Naive B cell (primary cell): Measurements from ENCODE around the gene CAPS. TPM values are rescaled to one million over a fixed set of nuclear protein-coding genes. Genes with fewer than 3 reads are reported as not detected.

Experiments
- ATAC-seq, 2 donors: fragments of 150-1000 bp; cut with Tn5 transposase; 2 replicates each; pipeline ENCODE4 v1.10.0; 2021; ENCODE audit warnings: low read depth in 2 of 2, mild to moderate bottlenecking in 2 of 2, moderate library complexity in 2 of 2
- DNase-seq: peaks from one replicate; pipeline ENCODE4 v3.0.0; 2022
- H3K27ac Mint-ChIP-seq, 6 donors: one replicate each; pipeline ENCODE4 v1.8.0; 2020 to 2022; ENCODE audit warnings: mild to moderate bottlenecking in 6 of 6, mixed read lengths in 6 of 6, moderate library complexity in 5 of 6, inconsistent platforms in 2 of 6
- H3K27me3 Mint-ChIP-seq, 3 donors: one replicate each; pipeline ENCODE4 v1.8.0; 2021 to 2022; ENCODE audit warnings: mixed read lengths in 3 of 3, mild to moderate bottlenecking in 1 of 3
- H3K36me3 Mint-ChIP-seq, 2 donors: one replicate each; pipeline ENCODE4 v1.8.0; 2020 to 2022; ENCODE audit warnings: mixed read lengths in 2 of 2, inconsistent platforms in 1 of 2, mild to moderate bottlenecking in 1 of 2
- H3K4me1 Mint-ChIP-seq, 3 donors: one replicate each; pipeline ENCODE4 v1.8.0; 2020 to 2022; ENCODE audit warnings: mixed read lengths in 3 of 3, inconsistent platforms in 1 of 3, mild to moderate bottlenecking in 1 of 3, moderate library complexity in 1 of 3
- H3K4me3 Mint-ChIP-seq, 8 donors: one replicate each; pipeline ENCODE4 v1.8.0; 2020 to 2022; ENCODE audit warnings: mild to moderate bottlenecking in 8 of 8, mixed read lengths in 8 of 8, moderate library complexity in 8 of 8, inconsistent platforms in 2 of 8
- H3K9me3 Mint-ChIP-seq, 7 donors: one replicate each; pipeline ENCODE4 v1.8.0; 2020 to 2022; ENCODE audit warnings: mixed read lengths in 7 of 7, mild to moderate bottlenecking in 5 of 7, inconsistent platforms in 2 of 7, moderate library complexity in 1 of 7
- polyA plus RNA-seq, 6 donors: library from polyadenylated mRNA; unstranded; fragments of 300-500 nt; fragmentation: Illumina TruSeq; gene quantifications; one replicate each; pipeline ENCODE4 v1.2.3, GENCODE V29; 2021; ENCODE audit warnings: low read depth in 6 of 6

Gene CAPS
- polyA plus RNA-seq, 6 donors from 2014 or later, result 1.1 to 4.4 (median 2.0) TPM; not detected in 1

DNA sequence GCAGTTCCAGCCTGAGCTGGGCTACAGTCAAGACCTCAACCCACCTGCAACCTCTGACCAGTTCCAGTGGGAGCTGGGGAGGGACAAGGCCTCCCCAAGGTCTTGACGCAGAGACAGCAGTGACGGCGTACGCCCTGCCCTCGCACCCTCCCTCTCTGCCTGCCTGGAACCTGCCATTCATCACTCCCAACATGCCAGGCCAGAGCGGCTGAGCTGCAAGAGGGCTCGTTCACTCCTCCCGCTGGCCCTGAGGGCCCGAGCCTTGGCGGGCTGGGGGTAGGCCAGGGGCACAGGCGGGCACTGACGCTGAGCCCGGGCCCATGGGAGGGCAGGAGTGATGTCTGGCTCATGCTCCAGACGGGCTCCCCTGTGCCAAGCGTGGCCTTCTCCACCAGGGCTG, 18.6 kb upstream of the CAPS start:
- no peak for DNase-seq
- Mint-ChIP-seq H3K36me3 (peaks cover 0 to 8% of the 10 kb centered on the region in 2 donors), H3K9me3 (no peaks in the 10 kb centered on the region), H3K4me1 (peaks cover 3 to 14% (median 11%) of the 10 kb centered on the region in 3 donors), H3K27me3 (no peaks in the 10 kb centered on the region), H3K27ac (no peak overlapping the region), H3K4me3 (peak overlapping the region in 1 of 8 donors; percentile 52)
- ATAC-seq, result no peak

- H3K36me3 Mint-ChIP-seq, result peaks cover 0 to 8% of the 10 kb centered on the region in 2 donors
- H3K9me3 Mint-ChIP-seq, result no peaks in the 10 kb centered on the region
- no peaks in the 10 kb centered on the region for H3K27me3 Mint-ChIP-seq
- no peak for DNase-seq
- H3K4me3 Mint-ChIP-seq, result peak overlapping the region in 1 of 8 donors; percentile 52
- ATAC-seq, result no peak
- peak overlapping the region in 1 of 6 donors; percentile 32 for H3K27ac Mint-ChIP-seq
- H3K4me1 Mint-ChIP-seq, result peaks cover 4 to 15% (median 11%) of the 10 kb centered on the region in 3 donors
These were observed 18.2 kb upstream of the CAPS start for GRCh38 chr19:5895890-5896289.

- Mint-ChIP-seq H3K36me3 (peaks cover 0 to 8% of the 10 kb centered on the region in 2 donors), H3K4me1 (peaks cover 9 to 21% (median 15%) of the 10 kb centered on the region in 3 donors), H3K27me3 (no peaks in the 10 kb centered on the region), H3K9me3 (no peaks in the 10 kb centered on the region), H3K4me3 (no peak overlapping the region), H3K27ac (no peak overlapping the region)
- no peak for DNase-seq
- ATAC-seq, result no peak
These were observed 17.5 kb upstream of the CAPS start for GRCh38 chr19:5896365-5897076.

GRCh38 chr19:5897189-5897969, 16.7 kb upstream of the CAPS start:
- Mint-ChIP-seq H3K4me3 (no peak overlapping the region), H3K27ac (peak overlapping the region in 1 of 6 donors; percentile 47), H3K4me1 (peaks cover 13 to 21% (median 13%) of the 10 kb centered on the region in 3 donors), H3K27me3 (no peaks in the 10 kb centered on the region), H3K9me3 (no peaks in the 10 kb centered on the region), H3K36me3 (peaks cover 0 to 8% of the 10 kb centered on the region in 2 donors)
- no peak for DNase-seq
- ATAC-seq, result no peak

DNA sequence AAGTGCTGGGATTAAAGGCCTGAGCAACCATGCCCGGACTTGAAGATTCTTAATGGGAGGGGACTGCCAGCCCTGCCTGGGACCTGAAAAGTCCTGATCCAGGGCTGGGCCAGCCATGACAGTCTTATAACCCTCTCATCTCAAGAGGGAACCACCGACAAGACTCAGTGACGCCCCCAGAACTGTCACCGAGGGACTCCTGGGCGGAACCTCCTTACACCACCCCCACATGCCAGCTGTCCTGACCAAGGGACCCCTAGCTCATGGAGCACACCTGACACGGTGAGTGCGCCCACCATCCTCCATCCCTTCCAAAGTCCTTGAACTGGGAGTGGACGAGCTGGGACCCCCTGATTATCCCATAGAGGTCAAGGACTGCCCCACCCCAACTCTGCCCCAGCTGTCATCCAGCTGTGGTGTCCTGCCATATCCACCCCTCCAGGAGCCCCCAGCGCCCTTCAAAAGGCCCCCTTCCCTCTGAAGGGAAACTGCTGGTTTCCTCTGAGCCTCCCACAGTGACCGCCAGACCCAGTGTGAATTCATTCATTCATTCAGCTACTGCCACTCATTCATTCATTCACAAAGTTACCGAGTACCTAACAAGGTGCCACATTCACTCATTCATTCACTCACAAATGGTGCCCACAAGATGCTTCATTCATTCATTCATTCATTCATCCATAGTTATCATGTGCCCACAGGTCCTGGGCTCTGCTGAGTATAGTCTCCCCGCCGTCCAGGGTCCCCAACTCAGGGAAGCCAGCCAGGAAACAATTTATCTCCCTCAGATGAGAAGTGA, 14.1 kb upstream of the CAPS start:
- H3K27me3 Mint-ChIP-seq, result no peaks in the 10 kb centered on the region

DNA sequence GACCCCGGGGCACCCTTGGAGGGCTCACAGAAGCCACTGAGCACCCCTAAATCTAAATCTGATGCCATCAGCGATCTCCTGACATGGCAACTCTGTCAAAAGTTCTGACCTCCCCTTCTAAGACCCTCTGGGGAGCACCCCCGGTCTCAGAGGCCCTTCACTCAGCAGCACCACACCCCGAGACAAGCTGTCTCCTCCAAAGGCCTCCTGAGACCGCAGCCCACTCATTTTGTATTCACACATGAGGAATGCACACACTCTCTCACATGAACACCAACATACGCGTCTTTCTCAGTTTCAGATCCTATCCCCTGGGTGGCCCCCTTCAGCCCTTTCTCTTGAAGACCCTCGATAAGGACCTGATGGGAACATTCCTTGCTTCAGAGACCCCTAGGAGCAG, 13.1 kb upstream of the CAPS start:
- ATAC-seq, result no peak
- H3K27me3 Mint-ChIP-seq, result no peaks in the 10 kb centered on the region
- no peak for DNase-seq
- H3K4me3 Mint-ChIP-seq, result peak overlapping the region in 6 of 8 donors; percentile 12 to 81 (median 46)
- peak overlapping the region in 1 of 6 donors; percentile 32 for H3K27ac Mint-ChIP-seq
- H3K9me3 Mint-ChIP-seq, result no peaks in the 10 kb centered on the region
- peaks cover 24 to 35% (median 26%) of the 10 kb centered on the region in 3 donors for H3K4me1 Mint-ChIP-seq
- peaks cover 0 to 2% of the 10 kb centered on the region in 2 donors for H3K36me3 Mint-ChIP-seq

More for the DNA sequence above, 14.1 kb upstream of the CAPS start:
- ATAC-seq, result no peak
- Mint-ChIP-seq H3K4me3 (peak overlapping the region in 4 of 8 donors; percentile 15 to 74 (median 55)), H3K36me3 (peaks cover 0 to 8% of the 10 kb centered on the region in 2 donors), H3K9me3 (no peaks in the 10 kb centered on the region), H3K27ac (peak overlapping the region in 1 of 6 donors; percentile 67), H3K4me1 (peaks cover 21 to 34% (median 22%) of the 10 kb centered on the region in 3 donors)
- no peak for DNase-seq

DNA sequence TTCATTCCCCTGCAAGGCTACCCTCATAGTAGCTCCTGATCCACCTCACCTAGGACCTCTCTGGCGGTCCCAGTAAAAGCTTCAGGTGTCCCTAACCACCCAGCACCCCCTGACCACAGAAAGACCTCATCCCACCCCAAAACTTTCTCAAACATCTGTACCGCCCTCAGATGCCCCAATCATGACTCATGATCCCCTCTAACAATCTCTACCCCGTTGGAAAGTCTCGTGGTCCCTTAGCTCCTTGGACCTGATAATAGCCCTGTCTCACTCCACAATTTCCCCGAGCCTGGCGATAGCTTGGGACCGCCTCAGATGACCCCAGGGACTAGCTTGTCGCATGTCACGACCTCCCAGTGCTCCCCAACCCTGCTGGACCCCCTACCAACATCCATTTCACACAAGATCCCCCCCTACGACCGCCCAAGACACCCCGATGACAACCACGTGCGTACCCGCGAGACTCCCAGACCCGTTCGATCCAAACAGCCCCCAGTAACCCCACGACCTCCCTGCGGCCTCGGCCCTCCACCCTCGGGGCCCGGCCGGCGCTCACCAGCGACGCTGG, 10.9 kb upstream of the CAPS start:
- Mint-ChIP-seq H3K27ac (peak overlapping the region; percentile 82 to 100 (median 99)), H3K27me3 (no peaks in the 10 kb centered on the region), H3K36me3 (no peaks in the 10 kb centered on the region), H3K4me3 (peak overlapping the region; percentile 86 to 99 (median 98)), H3K4me1 (peaks cover 36 to 47% (median 39%) of the 10 kb centered on the region in 3 donors), H3K9me3 (no peaks in the 10 kb centered on the region)
- no peak for DNase-seq
- ATAC-seq, result no peak

GRCh38 chr19:5903624-5904351, 10.3 kb upstream of the CAPS start, which contains the start of gene NDUFA11:
TSS of gene NDUFA11 (minus strand) at chr19:5903790. CDS start at chr19:5903708, 82 bp downstream.
- Mint-ChIP-seq H3K27me3 (no peaks in the 10 kb centered on the region), H3K4me1 (peaks cover 36 to 44% (median 38%) of the 10 kb centered on the region in 3 donors), H3K9me3 (no peaks in the 10 kb centered on the region), H3K4me3 (peak within 1 kb of the TSS; percentile 86 to 99 (median 98)), H3K36me3 (no peaks in the 10 kb centered on the region), H3K27ac (peak within 1 kb of the TSS; percentile 98 to 100 (median 99))
- DNase-seq (peak; percentile 95), ATAC-seq (peak; percentile 48 to 49)

GRCh38 chr19:5904352-5905113, 9.5 kb upstream of the CAPS start, which contains the start of gene VMAC:
TSS of gene VMAC (plus strand) at chr19:5904872. CDS start at chr19:5904891, 19 bp downstream.
- Mint-ChIP-seq H3K4me3 (peak within 1 kb of the TSS; percentile 86 to 99 (median 98)), H3K4me1 (peaks cover 36 to 44% (median 38%) of the 10 kb centered on the region in 3 donors), H3K27ac (peak within 1 kb of the TSS; percentile 98 to 100 (median 99)), H3K9me3 (no peaks in the 10 kb centered on the region), H3K36me3 (no peaks in the 10 kb centered on the region), H3K27me3 (no peaks in the 10 kb centered on the region)
- ATAC-seq, result peak; percentile 72 to 73
- peak; percentile 100 for DNase-seq

- Mint-ChIP-seq H3K27ac (peak overlapping the region in 5 of 6 donors; percentile 66 to 98 (median 85)), H3K27me3 (no peaks in the 10 kb centered on the region), H3K36me3 (no peaks in the 10 kb centered on the region), H3K4me1 (peaks cover 31 to 38% (median 38%) of the 10 kb centered on the region in 3 donors), H3K9me3 (no peaks in the 10 kb centered on the region), H3K4me3 (peak overlapping the region; percentile 83 to 99 (median 96))
- DNase-seq, result no peak
- no peak for ATAC-seq
These were observed 8.8 kb upstream of the CAPS start for GRCh38 chr19:5905114-5905778.

- H3K4me3 Mint-ChIP-seq, result peak overlapping the region in 4 of 8 donors; percentile 9 to 70 (median 51)
- peak overlapping the region in 1 of 6 donors; percentile 44 for H3K27ac Mint-ChIP-seq
- H3K36me3 Mint-ChIP-seq, result no peaks in the 10 kb centered on the region
- H3K9me3 Mint-ChIP-seq, result no peaks in the 10 kb centered on the region
- H3K27me3 Mint-ChIP-seq, result no peaks in the 10 kb centered on the region
- peaks cover 25 to 30% (median 29%) of the 10 kb centered on the region in 3 donors for H3K4me1 Mint-ChIP-seq
- no peak for DNase-seq
- no peak for ATAC-seq
These were observed 6.8 kb upstream of the CAPS start for GRCh38 chr19:5907241-5907640.
